ENCODE measurements around the gene SPATA32.

- TF ChIP-seq POLR2A (IDR thresholded peaks at IDR 0.05): no peak
- TF ChIP-seq CTCF (IDR thresholded peaks at IDR 0.05): no peak
- TF ChIP-seq POLR2AphosphoS5 (IDR thresholded peaks at IDR 0.05): no peak
- TF ChIP-seq EP300 (IDR thresholded peaks at IDR 0.05): no peak
Observed at GRCh38 chr17:45227101-45227925, 34.6 kb downstream of the SPATA32 start.

Data from sigmoid colon (tissue), 4 donors.